K562 (cell line): ENCODE results near the gene RAP1A. TPM values are rescaled to one million over a fixed set of nuclear protein-coding genes. Genes with fewer than 3 reads are reported as not detected.

Source experiments
- ATAC-seq: fragments of 200-7000 bp; cut with Tn5 transposase; 3 replicates; pipeline ENCODE4 v1.9.1; 2020; ENCODE audit warnings: moderate library complexity
- BruUV-seq: library from RNA; stranded (reverse); fragments of 400-500 nt; replicated peaks from 2 replicates; lab custom pipeline; 2021; lab: Mats Ljungman, UMichigan
- CTCF ChIA-PET: fragments of 300-600 bp; formaldehyde crosslinking; extraction: SDS; loops from one replicate; lab custom pipeline; 2021; ENCODE audit warnings: low intra/inter-chr PET ratio; lab: Yijun Ruan, JAX
- POLR2A ChIA-PET: fragments of 300-600, 350-650 bp; sonication (Branson Sonifier 250); formaldehyde crosslinking; extraction: SDS; loops from one replicate; lab custom pipeline; 2021; ENCODE audit warnings: antibody characterized with exemption, inconsistent platforms; lab: Yijun Ruan, JAX
- DNase-seq, 4 experiments: peaks; one replicate each; pipeline versions ENCODE4 v3.0.0 to v3.0.0-alpha.2; 2011 to 2018; ENCODE audit warnings: low spot score in 3 of 4, mixed read lengths in 3 of 4; ENCODE audit errors: extremely low read depth in 1 of 4
- FAIRE-seq: peaks from 2 replicates; lab custom pipeline; 2011; peaks lifted over from hg19 to GRCh38; lab: Jason Lieb, UNC
- H2AFZ ChIP-seq: 2 replicates; pipeline ENCODE4 v1.6.0; 2011; ENCODE audit warnings: low read depth, low read length, control low read depth, inconsistent platforms
- H3K27ac ChIP-seq: fragments of 200-600 bp; 3 replicates; pipeline ENCODE4 v1.8.0; 2011; ENCODE audit warnings: low read depth, mild to moderate bottlenecking, control low read depth, inconsistent platforms, low read length, moderate library complexity, mixed read lengths; ENCODE audit errors: extremely low read depth
- H3K27me3 ChIP-seq, 2 experiments: fragments of 300-600 bp in 1 of 2; 2 replicates in 1 of 2; 3 replicates in 1 of 2; pipeline versions ENCODE4 v1.6.0 to v1.8.0; 2011; ENCODE audit warnings: inconsistent platforms in 2 of 2, low read length in 2 of 2, mild to moderate bottlenecking in 1 of 2, mixed read lengths in 1 of 2, moderate library complexity in 1 of 2; ENCODE audit not compliant: control insufficient read depth in 2 of 2, insufficient read depth in 2 of 2
- H3K36me3 ChIP-seq: fragments of 300-600 bp; 3 replicates; pipeline ENCODE4 v1.8.0; 2011; ENCODE audit warnings: mild to moderate bottlenecking, low read length, inconsistent platforms; ENCODE audit not compliant: control insufficient read depth, insufficient read depth
- H3K4me1 ChIP-seq, 2 experiments: fragments of 200-600 bp in 1 of 2; replicated peaks in 1 of 2; 2 replicates in 1 of 2; 3 replicates in 1 of 2; pipeline versions ENCODE4 v1.5.1 to v1.8.0; 2011; ENCODE audit warnings: inconsistent platforms in 2 of 2, low read length in 2 of 2, mild to moderate bottlenecking in 1 of 2, mixed read lengths in 1 of 2, moderate library complexity in 1 of 2; ENCODE audit not compliant: control insufficient read depth in 2 of 2, insufficient read depth in 2 of 2
- H3K4me2 ChIP-seq: 2 replicates; pipeline ENCODE4 v1.6.1; 2011; ENCODE audit warnings: low read length, control low read depth, inconsistent platforms, mixed read lengths; ENCODE audit not compliant: insufficient read depth
- H3K4me3 ChIP-seq: fragments of 200-600 bp; sonication (generic), shearing (Covaris generic); 2 replicates; pipeline ENCODE4 v1.5.1; 2016; ENCODE audit warnings: control low read depth, inconsistent platforms
- H3K79me2 ChIP-seq: fragments of 200-600 bp; 3 replicates; pipeline ENCODE4 v1.8.0; 2011; ENCODE audit warnings: low read length, inconsistent platforms; ENCODE audit not compliant: control insufficient read depth, insufficient read depth
- H3K9ac ChIP-seq, 2 experiments: 2 replicates each; pipeline versions ENCODE4 v1.6.0 to v1.6.1; 2011; ENCODE audit warnings: low read depth in 2 of 2, low read length in 2 of 2, control low read depth in 1 of 2, inconsistent platforms in 1 of 2, mild to moderate bottlenecking in 1 of 2, mixed read lengths in 1 of 2; ENCODE audit not compliant: insufficient read depth in 1 of 2
- H3K9me1 ChIP-seq: one replicate; pipeline ENCODE4 v1.6.0; 2011; ENCODE audit warnings: inconsistent platforms, mild to moderate bottlenecking, low read length, moderate library complexity; ENCODE audit not compliant: control insufficient read depth, insufficient read depth
- H3K9me3 ChIP-seq: replicated peaks from 2 replicates; pipeline ENCODE4 v1.5.1; 2011; ENCODE audit warnings: low read depth, low read length, inconsistent platforms; ENCODE audit not compliant: control insufficient read depth, insufficient read depth
- H4K20me1 ChIP-seq: replicated peaks from 2 replicates; pipeline ENCODE4 v1.6.1; 2011; ENCODE audit warnings: low read length, inconsistent platforms, mixed read lengths; ENCODE audit not compliant: control insufficient read depth, insufficient read depth
- ASH1L ChIP-seq: fragments of 450-650 bp; IDR thresholded peaks from 2 replicates; pipeline ENCODE4 v1.6.1; 2018; ENCODE audit warnings: borderline replicate concordance, mild to moderate bottlenecking, low read depth; ENCODE audit not compliant: partially characterized antibody
- ETS1 ChIP-seq: conservative IDR thresholded peaks from 2 replicates; pipeline ENCODE4 v1.6.1; 2011; ENCODE audit warnings: low read depth, mild to moderate bottlenecking, low read length; ENCODE audit not compliant: control insufficient read depth
- FOXM1 ChIP-seq, 2 experiments: fragments of 450-650 bp in 1 of 2; sonication (generic) in 1 of 2; formaldehyde crosslinking in 1 of 2; IDR thresholded peaks; 2 replicates each; pipeline versions ENCODE4 v1.6.1 to v1.9.0; 2017 to 2022; ENCODE audit warnings: low read depth in 2 of 2, mild to moderate bottlenecking in 2 of 2, missing genetic modification reagents in 1 of 2, moderate library complexity in 1 of 2
- GABPB1 ChIP-seq: sonication (generic); formaldehyde crosslinking; IDR thresholded peaks from 2 replicates; pipeline ENCODE4 v1.8.0; 2022; ENCODE audit warnings: mild to moderate bottlenecking, missing genetic modification reagents
- KDM4B ChIP-seq, 2 experiments: fragments of 450-650 bp in 1 of 2; sonication (generic) in 1 of 2; IDR thresholded peaks; 2 replicates each; pipeline ENCODE4 v1.6.1; 2016 to 2017; ENCODE audit warnings: borderline replicate concordance in 2 of 2, antibody characterized with exemption in 1 of 2, low read depth in 1 of 2, mild to moderate bottlenecking in 1 of 2
- MAFK ChIP-seq: IDR thresholded peaks from 2 replicates; pipeline ENCODE4 v1.6.1; 2011; ENCODE audit warnings: low read length, improper control_type of control experiment
- MIER1 ChIP-seq: fragments of 450-650 bp; IDR thresholded peaks from 2 replicates; pipeline ENCODE4 v1.6.1; 2016; ENCODE audit warnings: antibody characterized with exemption, mild to moderate bottlenecking, low read depth
- NR2C1 ChIP-seq, 2 experiments: fragments of 450-650 bp; IDR thresholded peaks; 2 replicates each; pipeline ENCODE4 v1.6.1; 2017; ENCODE audit warnings: mild to moderate bottlenecking in 2 of 2, antibody characterized with exemption in 1 of 2, inconsistent platforms in 1 of 2, missing compliant biosample characterization in 1 of 2, missing genetic modification characterization in 1 of 2
- SRSF1 ChIP-seq: fragments of 200-400 bp; formaldehyde crosslinking; IDR thresholded peaks from 2 replicates; pipeline ENCODE4 v1.6.1; 2017; ENCODE audit warnings: mild to moderate bottlenecking, low read depth, low read length, moderate library complexity
- SRSF7 ChIP-seq: fragments of 200-400 bp; formaldehyde crosslinking; optimal IDR thresholded peaks from 2 replicates; pipeline ENCODE3; 2017; ENCODE audit warnings: mild to moderate bottlenecking, low read depth, low read length
- ZNF217 ChIP-seq: sonication (generic); formaldehyde crosslinking; IDR thresholded peaks from 2 replicates; pipeline ENCODE4 v1.8.0; 2022; ENCODE audit warnings: mild to moderate bottlenecking, missing genetic modification reagents
- ZNF586 ChIP-seq: fragments of 450-650 bp; formaldehyde crosslinking; conservative IDR thresholded peaks from 2 replicates; pipeline ENCODE4 v1.4.0; 2020; ENCODE audit warnings: mild to moderate bottlenecking, moderate library complexity
- ZZZ3 ChIP-seq: fragments of 450-650 bp; IDR thresholded peaks from 2 replicates; pipeline ENCODE4 v1.6.1; 2016; ENCODE audit warnings: antibody characterized with exemption, mild to moderate bottlenecking, moderate library complexity
- WGBS: fragments of 100-300 bp; shearing (Covaris generic); methylation state at CpG from one replicate; pipeline ENCODE4 v1.1.6; 2016; ENCODE audit warnings: low coverage, mixed read lengths; ENCODE audit not compliant: insufficient coverage; ENCODE audit errors: missing lambda C conversion rate; 5-methylcytosine and 5-hydroxymethylcytosine counted together
- in situ Hi-C: fragments of 300-500 bp; cut with MboI; formaldehyde crosslinking; loops from 4 replicates; pipeline ENCODE4 v1.15.0; 2018; ENCODE audit warnings: inconsistent platforms, mixed read lengths
- intact Hi-C: fragments of 100-400 bp; cut with micrococcal nuclease; formaldehyde crosslinking; loops from 2 replicates; pipeline ENCODE4 v1.14.2; 2022
- polyA plus RNA-seq, 8 experiments: library from polyadenylated mRNA; depleted of rRNA in 4 of 8; stranded (reverse) in 5 of 8; unstranded in 3 of 8; fragments of >200 nt; fragmentation: Nextera tagmentation in 2 of 8; fragmentation: Illumina TruSeq in 1 of 8; extraction: Ambion mirVana in 2 of 8; extraction: Trizol in 1 of 8; gene quantifications; 2 replicates each; pipeline versions ENCODE4 v1.2.1 to v1.2.3, GENCODE V29; 2011 to 2014; ENCODE audit warnings: inconsistent platforms in 1 of 8, missing spikeins in 1 of 8
- total RNA-seq, 7 experiments: library from RNA; depleted of rRNA in 6 of 7; stranded (reverse); fragments of >200 nt in 6 of 7; fragmentation: Illumina TruSeq in 2 of 7; extraction: Trizol in 2 of 7; gene quantifications; 2 replicates each; pipeline versions ENCODE4 v1.2.1 to v1.2.3, GENCODE V29; 2011 to 2021; ENCODE audit warnings: low replicate concordance in 1 of 7

The RAP1A gene
- total and polyA plus RNA-seq, 9 of the 15 experiments (the other 6 are each of a cell fraction or from before 2014, with no cell fraction given): 13.4 to 86.2 (median 32.5) TPM

GRCh38 chr1:111629190-111629954 is 9.8 kb downstream of the RAP1A start:
- Histone ChIP-seq H3K27me3 (no peaks in the 10 kb centered on the region), H3K4me1 (peaks cover 3 to 22% of the 10 kb centered on the region in 2 experiments; a peak in 3 of 5 replicates), H2AFZ (no peak overlapping the region), H3K4me3 (no peak overlapping the region), H3K4me2 (no peak overlapping the region), H3K36me3 (0 out of 3 replicates have a peak, but pooled peaks cover 6% of the 10 kb centered on the region), H3K9ac (no peak overlapping the region), H3K27ac (no peak overlapping the region), H3K9me3 (no peaks in the 10 kb centered on the region), H3K79me2 (peaks cover 97% of the 10 kb centered on the region), H3K9me1 (no peaks in the 10 kb centered on the region), H4K20me1 (no peaks in the 10 kb centered on the region)
- FAIRE-seq (no peak), DNase-seq (no peak), ATAC-seq (no peak)
- TF ChIP-seq KDM4B (IDR thresholded peaks at IDR 0.05; ENCODE audit: borderline replicate concordance in 2 of 2, low read depth in 1 of 2) (no peak), ZNF586 (CRISPR knock-in tag) (no peak)
- ChIA-PET POLR2A (interaction anchor here (1.8 kb wide), 1 partner anchor 20 kb away, joined by 4 read pairs; no protein-coding TSS in a partner anchor), CTCF (interaction anchor here (0.7 kb wide), 1 partner anchor 85 kb away, joined by 3 read pairs; no protein-coding TSS in a partner anchor)
- 72% methylated on average over 4 of the region's 4 CpGs for WGBS
- in situ Hi-C loops (no loop called here), intact Hi-C loops (no loop called here)
- no TSS peak for BruUV-seq

DNA sequence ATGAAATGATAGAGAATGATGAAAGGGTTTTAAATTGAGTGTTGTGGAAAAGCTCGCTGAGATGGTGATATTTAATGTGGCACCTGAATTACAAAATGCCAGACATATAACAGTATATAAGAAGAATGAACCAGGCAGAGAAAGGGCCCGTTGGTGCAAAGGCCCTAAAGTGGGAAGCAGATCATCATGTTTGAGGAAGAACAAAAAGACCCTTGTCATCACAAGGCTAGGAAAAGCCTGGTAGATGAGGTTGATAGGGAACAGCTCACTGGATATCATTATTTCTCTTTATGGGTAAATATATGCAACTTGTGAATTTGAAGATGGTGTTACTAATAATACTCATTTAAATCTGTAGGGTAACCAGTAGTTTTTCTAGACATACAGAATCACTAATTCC is 11.0 kb downstream of the RAP1A start:
- H3K27me3 ChIP-seq: no peaks in the 10 kb centered on the region
- H3K79me2 ChIP-seq: peaks cover 94% of the 10 kb centered on the region
- H3K9me3 ChIP-seq: no peaks in the 10 kb centered on the region
- peaks cover 3 to 12% of the 10 kb centered on the region in 2 experiments; a peak in 3 of 5 replicates for H3K4me1 ChIP-seq
- no peak overlapping the region for H3K9ac ChIP-seq
- no peaks in the 10 kb centered on the region for H3K9me1 ChIP-seq
- H3K4me3 ChIP-seq: no peak overlapping the region
- ATAC-seq: no peak
- no peak overlapping the region for H2AFZ ChIP-seq
- 68% methylated on average over 2 of the region's 2 CpGs for WGBS
- DNase-seq: no peak
- ChIA-PET POLR2A (interaction anchor here (0.7 kb wide), 1 partner anchor 7 kb away, joined by 3 read pairs; no protein-coding TSS in a partner anchor), CTCF (no interaction called here)
- 0 out of 3 replicates have a peak, but pooled peaks cover 6% of the 10 kb centered on the region for H3K36me3 ChIP-seq
- in situ Hi-C loops: no loop called here
- intact Hi-C loops: no loop called here
- no peak overlapping the region for H3K4me2 ChIP-seq
- BruUV-seq: no TSS peak
- no peak overlapping the region for H3K27ac ChIP-seq
- no peaks in the 10 kb centered on the region for H4K20me1 ChIP-seq
- FAIRE-seq: no peak
- TF ChIP-seq ETS1 (no peak), MIER1 (no peak), NR2C1 (IDR thresholded peaks at IDR 0.05) (no peak), NR2C1 (tag; IDR thresholded peaks at IDR 0.05) (no peak), GABPB1 (CRISPR knock-in tag) (no peak), MAFK (no peak), ZZZ3 (no peak), SRSF7 (no peak), ASH1L (no peak), SRSF1 (no peak), ZNF217 (no peak), FOXM1 (IDR thresholded peaks at IDR 0.05; ENCODE audit: low read depth) (no peak), FOXM1 (CRISPR knock-in tag; IDR thresholded peaks at IDR 0.05; ENCODE audit: low read depth) (no peak)
